SK-N-SH (cell line): Measurements from ENCODE around the gene PRLH. TPM values are rescaled to one million over a fixed set of nuclear protein-coding genes. Genes with fewer than 3 reads are reported as not detected.

ENCODE experiments used
- CTCF ChIA-PET: fragments of 300-600, 350-600 bp; formaldehyde crosslinking; extraction: SDS; loops from one replicate; lab custom pipeline; 2021; lab: Yijun Ruan, JAX
- POLR2A ChIA-PET: fragments of 350-600 bp; sonication (Branson Sonifier 250); formaldehyde crosslinking; extraction: SDS; loops from one replicate; lab custom pipeline; 2020; ENCODE audit warnings: antibody characterized with exemption, inconsistent platforms; lab: Yijun Ruan, JAX
- DNase-seq: peaks from one replicate; pipeline ENCODE4 v3.0.0; 2012
- H2AFZ ChIP-seq: fragments of 200-600 bp; sonication (generic); 2 replicates; pipeline ENCODE4 v1.8.1; 2016; ENCODE audit warnings: antibody characterized with exemption, mild to moderate bottlenecking, low read depth
- H3F3A ChIP-seq: fragments of 200-600 bp; sonication (generic); replicated peaks from 2 replicates; pipeline ENCODE3; 2016; ENCODE audit warnings: antibody characterized with exemption, mild to moderate bottlenecking; ENCODE audit not compliant: insufficient read depth
- H3K27ac ChIP-seq, 2 experiments: fragments of 200-500 bp in 1 of 2; fragments of 200-600 bp in 1 of 2; sonication (Bioruptor generic) in 1 of 2; sonication (generic), shearing (Covaris generic) in 1 of 2; 2 replicates each; pipeline versions ENCODE4 v1.5.1 to v1.6.1; 2014 to 2016; ENCODE audit warnings: low read depth in 2 of 2, inconsistent platforms in 1 of 2, low read length in 1 of 2, mild to moderate bottlenecking in 1 of 2, mixed read lengths in 1 of 2
- H3K27me3 ChIP-seq: fragments of 200-600 bp; sonication (generic), shearing (Covaris generic); 2 replicates; pipeline ENCODE4 v1.6.1; 2016; ENCODE audit warnings: mixed run types; ENCODE audit not compliant: insufficient read depth
- H3K36me3 ChIP-seq, 2 experiments: fragments of 200-500 bp in 1 of 2; fragments of 200-600 bp in 1 of 2; sonication (Bioruptor generic) in 1 of 2; sonication (generic) in 1 of 2; replicated peaks in 1 of 2; 2 replicates each; pipeline versions ENCODE3 to v1.5.1; 2014 to 2016; ENCODE audit warnings: low read length in 1 of 2, mild to moderate bottlenecking in 1 of 2; ENCODE audit not compliant: insufficient read depth in 2 of 2, control insufficient read depth in 1 of 2
- H3K4me1 ChIP-seq, 2 experiments: fragments of 200-500 bp in 1 of 2; fragments of 200-600 bp in 1 of 2; sonication (Bioruptor generic) in 1 of 2; sonication (generic), shearing (Covaris generic) in 1 of 2; 2 replicates each; pipeline versions ENCODE4 v1.5.1 to v1.6.1; 2014 to 2016; ENCODE audit warnings: low read depth in 1 of 2, low read length in 1 of 2, mixed run types in 1 of 2; ENCODE audit not compliant: insufficient read depth in 2 of 2, control insufficient read depth in 1 of 2
- H3K4me2 ChIP-seq: fragments of 200-600 bp; sonication (generic), shearing (Covaris generic); 2 replicates; pipeline ENCODE4 v1.6.1; 2017; ENCODE audit warnings: mixed run types
- H3K4me3 ChIP-seq, 2 experiments: fragments of 200-500 bp in 1 of 2; fragments of 200-600 bp in 1 of 2; sonication (Bioruptor generic) in 1 of 2; sonication (generic), shearing (Covaris generic) in 1 of 2; 2 replicates each; pipeline versions ENCODE4 v1.5.1 to v1.8.1; 2014 to 2016; ENCODE audit warnings: low read depth in 2 of 2, inconsistent platforms in 1 of 2, low read length in 1 of 2, mild to moderate bottlenecking in 1 of 2, mixed read lengths in 1 of 2, moderate library complexity in 1 of 2
- H3K79me2 ChIP-seq: fragments of 200-600 bp; sonication (generic); 2 replicates; pipeline ENCODE4 v1.8.1; 2017; ENCODE audit warnings: mild to moderate bottlenecking; ENCODE audit not compliant: insufficient read depth
- H3K9ac ChIP-seq: fragments of 200-600 bp; sonication (generic); 2 replicates; pipeline ENCODE4 v1.6.1; 2017; ENCODE audit warnings: mixed run types
- H3K9me2 ChIP-seq: fragments of 200-600 bp; sonication (generic); 2 replicates; pipeline ENCODE4 v1.6.1; 2017; ENCODE audit warnings: mixed run types
- H3K9me3 ChIP-seq: fragments of 200-600 bp; sonication (generic); 2 replicates; pipeline ENCODE4 v1.6.1; 2017; ENCODE audit warnings: mixed run types, mild to moderate bottlenecking, moderate library complexity
- H4K20me1 ChIP-seq: fragments of 200-600 bp; sonication (generic); 2 replicates; pipeline ENCODE4 v1.6.1; 2017; ENCODE audit warnings: mild to moderate bottlenecking, mixed run types; ENCODE audit not compliant: insufficient read depth
- EZH2phosphoT487 ChIP-seq: fragments of 200-600 bp; sonication (generic); IDR thresholded peaks from 2 replicates; pipeline ENCODE4 v1.6.1; 2017; ENCODE audit warnings: low read depth, mixed run types, mild to moderate bottlenecking, antibody characterized with exemption, moderate library complexity, borderline replicate concordance
- FOSL2 ChIP-seq: IDR thresholded peaks from 2 replicates; pipeline ENCODE4 v1.4.0; 2012; ENCODE audit warnings: low read depth, mild to moderate bottlenecking, moderate library complexity, borderline replicate concordance
- FOXJ3 ChIP-seq: sonication (generic); formaldehyde crosslinking; IDR thresholded peaks from 2 replicates; pipeline ENCODE4 v1.5.1; 2020; ENCODE audit warnings: mild to moderate bottlenecking, missing genetic modification reagents
- GABPA ChIP-seq: IDR thresholded peaks from 2 replicates; pipeline ENCODE4 v1.4.0; 2012; ENCODE audit warnings: low read depth, mild to moderate bottlenecking
- GATA2 ChIP-seq: sonication (generic); formaldehyde crosslinking; IDR thresholded peaks from 2 replicates; pipeline ENCODE4 v1.5.0; 2020; ENCODE audit warnings: mild to moderate bottlenecking, missing genetic modification reagents
- MAX ChIP-seq: IDR thresholded peaks from 2 replicates; pipeline ENCODE4 v1.4.0; 2012; ENCODE audit warnings: low read depth
- MXI1 ChIP-seq: IDR thresholded peaks from 2 replicates; pipeline ENCODE4 v1.6.1; 2012; ENCODE audit warnings: mild to moderate bottlenecking, low read depth, low read length, improper control_type of control experiment
- NFIC ChIP-seq: IDR thresholded peaks from 2 replicates; pipeline ENCODE4 v1.4.0; 2012; ENCODE audit warnings: borderline replicate concordance
- NRF1 ChIP-seq: IDR thresholded peaks from 2 replicates; pipeline ENCODE4 v1.6.1; 2012; ENCODE audit warnings: low read depth, mild to moderate bottlenecking, low read length
- RAD21 ChIP-seq: IDR thresholded peaks from 2 replicates; pipeline ENCODE4 v1.6.1; 2012; ENCODE audit warnings: mild to moderate bottlenecking, low read length
- RCOR1 ChIP-seq: fragments of 150-350 bp; IDR thresholded peaks from 2 replicates; pipeline ENCODE4 v1.6.1; 2017; ENCODE audit warnings: antibody characterized with exemption, low read length
- SMC3 ChIP-seq: IDR thresholded peaks from 2 replicates; pipeline ENCODE4 v1.6.1; 2012; ENCODE audit warnings: low read depth, low read length, improper control_type of control experiment
- TCF12 ChIP-seq: IDR thresholded peaks from 2 replicates; pipeline ENCODE4 v1.4.0; 2012
- WGBS: methylation state at CpG from one replicate; pipeline ENCODE4 v1.1.6; 2017; ENCODE audit warnings: low lambda C conversion rate; 5-methylcytosine and 5-hydroxymethylcytosine counted together
- polyA plus RNA-seq, 3 experiments: library from polyadenylated mRNA; depleted of rRNA; stranded (reverse); fragments of >200 nt; gene quantifications; 2 replicates each; pipeline ENCODE4 v1.2.3, GENCODE V29; 2012

PRLH gene
- polyA plus RNA-seq, 1 of the 3 experiments (the other 2 are of a cell fraction) = not detected

- Histone ChIP-seq H4K20me1 (no peaks in the 10 kb centered on the region), H3K27ac (no peak overlapping the region), H3K36me3 (no peaks in the 10 kb centered on the region), H3K9ac (no peak overlapping the region), H3K4me3 (no peak overlapping the region), H3K79me2 (no peaks in the 10 kb centered on the region), H3K4me2 (no peak overlapping the region), H3K9me2 (no peaks in the 10 kb centered on the region), H3K9me3 (no peaks in the 10 kb centered on the region), H3K27me3 (no peaks in the 10 kb centered on the region), H3K4me1 (peaks cover 0 to 21% of the 10 kb centered on the region in 2 experiments; a peak in 1 of 4 replicates), H2AFZ (no peak overlapping the region), H3F3A (no peaks in the 10 kb centered on the region)
- POLR2A ChIA-PET = no interaction called here
- no peak for DNase-seq
- TF ChIP-seq MAX (no peak), FOXJ3 (CRISPR knock-in tag) (no peak), GABPA (no peak), RCOR1 (no peak), EZH2phosphoT487 (no peak), NRF1 (no peak), FOSL2 (no peak), SMC3 (no peak), TCF12 (no peak), NFIC (no peak), MXI1 (no peak)
- CTCF ChIA-PET = interaction anchor here (0.7 to 8.6 kb wide), 8 partner anchors 12 to 714 kb away, joined by 3 to 81 read pairs (median 30); no protein-coding TSS in a partner anchor
- 91% methylated on average over 16 of the region's 19 CpGs for WGBS
Measured at GRCh38 chr2:237583385-237584295, 17.3 kb downstream of the PRLH start.

GRCh38 chr2:237585590-237586221 is 19.3 kb downstream of the PRLH start:
- POLR2A ChIA-PET = no interaction called here

More at GRCh38 chr2:237585590-237586221, 19.3 kb downstream of the PRLH start:
- Histone ChIP-seq H4K20me1 (no peaks in the 10 kb centered on the region), H3K79me2 (no peaks in the 10 kb centered on the region), H2AFZ (no peak overlapping the region), H3K27me3 (no peaks in the 10 kb centered on the region), H3K36me3 (no peaks in the 10 kb centered on the region)
- no peak for DNase-seq
- CTCF ChIA-PET = interaction anchor here (0.7 to 8.6 kb wide), 7 partner anchors 14 to 500 kb away, joined by 3 to 81 read pairs (median 31); partner anchors contain the start of gene COPS8
- TF ChIP-seq MXI1 (no peak), GATA2 (CRISPR knock-in tag) (no peak), RAD21 (no peak)
- TF ChIP-seq, all 33 proteins: peak for 0
- no peaks in the 10 kb centered on the region for H3K9me3 ChIP-seq
- H3K4me1 ChIP-seq = peaks cover 7 to 21% of the 10 kb centered on the region in 2 experiments; a peak in 1 of 4 replicates
- no peak overlapping the region for H3K4me3 ChIP-seq
- WGBS = 88% methylated on average over 10 of the region's 15 CpGs
- no peak overlapping the region for H3K4me2 ChIP-seq
- no peak overlapping the region for H3K9ac ChIP-seq
- peaks cover 2% of the 10 kb centered on the region for H3F3A ChIP-seq
- H3K9me2 ChIP-seq = no peaks in the 10 kb centered on the region
- H3K27ac ChIP-seq = no peak overlapping the region
